NCI-H2107 (cell line): ENCODE results near the gene PCDHA8.
"Not testable (repeated sequence)": the region's sequence is repeated elsewhere in the genome, so short reads cannot be mapped to it uniquely, and the experiment has no call there.

Source experiments
- DNase-seq: peaks from one replicate; lab custom pipeline; 2025; lab: John Stamatoyannopoulos, UW

The PCDHA8 gene

GRCh38 chr5:140829511-140830501 lies 11.2 kb upstream of the PCDHA8 start:
- not testable (repeated sequence) for DNase-seq

- no peak for DNase-seq
Measured at GRCh38 chr5:140833993-140834392, 7.0 kb upstream of the PCDHA8 start, which contains the start of gene PCDHA7. TSS of gene PCDHA7 (plus strand) at chr5:140834269. CDS start at chr5:140834384, 115 bp downstream.

GRCh38 chr5:140834439-140835008 lies 6.5 kb upstream of the PCDHA8 start:
- DNase-seq, result not testable (repeated sequence)

GRCh38 chr5:140835622-140836510 lies 5.1 kb upstream of the PCDHA8 start:
- no peak for DNase-seq

GRCh38 chr5:140842798-140843733 lies 2.1 kb downstream of the PCDHA8 start:
- DNase-seq, result no peak

GRCh38 chr5:140848139-140849102 lies 7.4 kb downstream of the PCDHA8 start, which contains the start of gene PCDHA9:
TSS of gene PCDHA9 (plus strand) at chr5:140848382. CDS start at chr5:140848496, 114 bp downstream.
- not testable (repeated sequence) for DNase-seq

GRCh38 chr5:140849831-140850634 lies 9.0 kb downstream of the PCDHA8 start:
- DNase-seq, result not testable (repeated sequence)

- no peak for DNase-seq
Measured at GRCh38 chr5:140855772-140856674, 15.0 kb downstream of the PCDHA8 start, which contains the start of gene PCDHA10. TSS of gene PCDHA10 (plus strand) at chr5:140855897. CDS start at chr5:140856049, 152 bp downstream.

GRCh38 chr5:140857177-140857986 lies 16.4 kb downstream of the PCDHA8 start:
- no peak for DNase-seq

- DNase-seq, result no peak
Measured at GRCh38 chr5:140857987-140858240, 16.9 kb downstream of the PCDHA8 start.

GRCh38 chr5:140862441-140863295 lies 21.7 kb downstream of the PCDHA8 start:
- DNase-seq, result no peak

- DNase-seq, result peak; percentile 9
Measured at GRCh38 chr5:140868721-140869554, 28.0 kb downstream of the PCDHA8 start, which contains the start of gene PCDHA11. TSS of gene PCDHA11 (plus strand) at chr5:140868957. CDS start at chr5:140869104, 147 bp downstream.

- peak; percentile 12 for DNase-seq
Measured at GRCh38 chr5:140869555-140869886, 28.5 kb downstream of the PCDHA8 start.

- DNase-seq, result no peak
Measured at GRCh38 chr5:140870221-140871201, 29.5 kb downstream of the PCDHA8 start.
